Umbilical cord (tissue), 2 donors: Measurements from ENCODE around the gene TGFBRAP1. TPM values are rescaled to one million over a fixed set of nuclear protein-coding genes. Genes with fewer than 3 reads are reported as not detected.

Source experiments
- DNase-seq: peaks from one replicate; pipeline ENCODE4 v3.0.0-alpha.2; 2015; ENCODE audit warnings: low spot score
- total RNA-seq: library from RNA; depleted of rRNA; stranded (reverse); fragments of >200 nt; gene quantifications from one replicate; pipeline ENCODE4 v1.2.3, GENCODE V29; 2014; ENCODE audit warnings: low replicate concordance; ENCODE audit not compliant: insufficient read depth

Gene TGFBRAP1
- total RNA-seq, 1 donor from 2014 or later = 20.5 TPM

DNA sequence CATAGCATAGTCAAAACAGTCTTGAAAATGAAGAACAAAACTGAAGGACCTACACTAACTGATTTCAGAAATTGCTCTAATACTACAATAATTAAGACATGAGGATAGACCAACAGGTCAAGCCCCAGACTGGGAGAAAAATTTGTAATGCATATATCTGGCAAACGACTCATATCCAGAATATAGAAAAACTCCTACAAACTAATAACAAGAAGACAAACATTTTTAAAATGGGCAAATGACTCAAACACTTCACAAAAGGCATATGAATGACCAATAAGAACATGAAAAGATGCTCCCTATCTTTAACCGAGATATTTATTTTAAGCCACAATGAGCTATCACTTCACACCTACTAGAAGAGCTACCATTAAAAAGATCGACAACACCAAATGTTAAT is 14.2 kb downstream of the TGFBRAP1 start:
- DNase-seq = no peak

DNA sequence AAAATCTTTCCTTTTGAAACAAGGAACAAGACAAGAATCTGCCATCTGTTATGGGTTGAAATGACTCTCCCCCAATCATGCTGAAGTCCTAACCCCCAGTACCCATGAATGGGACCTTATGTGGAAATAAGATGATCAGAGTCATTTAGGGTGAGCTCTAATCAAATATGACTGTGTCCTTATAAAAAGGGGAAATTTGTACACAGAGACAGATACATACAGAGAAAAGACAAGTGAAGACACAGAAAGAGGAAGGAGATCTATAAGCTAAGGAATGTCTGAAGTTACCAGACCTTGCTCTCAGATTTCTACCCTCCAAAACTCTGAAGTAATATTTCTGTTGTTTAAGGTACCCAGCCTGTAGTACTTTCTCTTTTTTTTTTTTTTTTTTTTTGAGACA is 15.7 kb downstream of the TGFBRAP1 start:
- no peak for DNase-seq

DNA sequence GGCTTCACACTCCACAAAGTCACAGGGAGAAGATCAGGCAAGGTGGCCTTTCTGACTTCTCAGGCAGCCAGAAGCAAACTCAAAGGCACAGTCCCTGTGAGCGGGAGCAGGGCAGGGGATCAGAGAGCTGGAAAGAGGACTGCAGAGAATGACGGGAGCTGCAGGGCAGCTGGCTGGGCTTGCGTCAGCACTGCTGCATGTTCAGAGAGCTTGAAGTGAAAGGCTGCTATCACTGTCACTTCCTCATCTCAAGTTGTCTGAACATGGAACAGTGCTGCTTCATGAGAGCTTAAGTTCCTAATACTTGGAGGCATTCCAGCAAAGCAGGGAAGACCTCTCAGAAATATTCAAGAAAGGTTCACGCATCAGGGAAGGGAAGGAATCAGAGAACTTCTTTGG is 20.4 kb downstream of the TGFBRAP1 start:
- DNase-seq = peak; percentile 93

DNA sequence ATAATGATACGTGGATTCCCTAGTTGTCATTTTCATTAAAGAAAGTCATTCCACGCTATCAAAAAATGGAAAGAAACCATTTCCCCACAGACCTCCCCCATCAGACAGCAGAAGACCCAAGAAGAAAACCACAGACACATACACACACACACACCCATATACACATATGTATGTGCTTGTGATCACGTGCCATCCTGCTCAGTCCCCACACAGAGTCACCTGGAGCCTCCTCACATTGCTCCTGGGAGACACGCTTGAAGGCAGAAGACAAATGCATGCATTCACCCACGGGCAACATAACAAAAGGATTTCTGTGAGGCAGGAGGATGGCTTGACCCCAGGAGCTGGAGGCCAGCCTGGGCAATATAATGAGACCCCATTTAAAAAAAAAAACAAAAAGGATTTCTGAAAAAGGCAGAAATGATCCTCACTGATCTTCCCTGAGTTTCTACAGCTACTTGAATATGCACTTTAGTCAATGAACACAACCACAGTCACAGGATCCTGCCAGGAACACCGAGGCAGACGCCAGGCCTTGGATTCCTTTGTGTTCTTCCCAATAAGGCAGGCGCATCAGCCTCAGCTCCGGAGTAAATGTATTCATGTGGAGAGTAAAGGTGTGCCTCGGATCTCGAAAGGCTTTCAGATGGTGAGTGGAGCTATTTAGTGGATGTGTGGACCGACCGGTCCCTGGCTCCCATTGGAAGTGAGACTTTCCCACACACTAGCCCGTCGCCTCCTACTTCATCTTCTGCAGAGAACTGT is 21.0 kb downstream of the TGFBRAP1 start:
- DNase-seq = no peak

DNA sequence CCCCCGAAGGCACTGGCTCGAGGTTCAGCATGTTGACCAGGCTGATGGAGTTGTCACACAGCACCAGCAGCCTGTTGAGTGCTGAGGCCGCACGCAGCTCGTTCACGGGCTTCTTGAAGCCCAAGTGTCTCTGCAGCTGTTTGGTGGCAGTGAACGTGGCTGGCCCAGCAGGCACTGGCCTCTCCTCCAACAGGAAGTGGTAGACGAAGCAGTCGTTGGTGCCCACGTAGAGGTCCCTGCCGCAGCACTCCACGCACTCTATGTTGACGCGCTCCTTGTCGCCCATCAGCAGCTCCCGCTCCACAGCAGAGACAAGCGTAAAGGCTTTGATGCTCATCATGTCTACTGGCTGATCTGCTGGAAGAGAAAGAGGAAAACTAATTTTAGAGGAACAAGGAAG is 21.6 kb downstream of the TGFBRAP1 start:
- no peak for DNase-seq

DNA sequence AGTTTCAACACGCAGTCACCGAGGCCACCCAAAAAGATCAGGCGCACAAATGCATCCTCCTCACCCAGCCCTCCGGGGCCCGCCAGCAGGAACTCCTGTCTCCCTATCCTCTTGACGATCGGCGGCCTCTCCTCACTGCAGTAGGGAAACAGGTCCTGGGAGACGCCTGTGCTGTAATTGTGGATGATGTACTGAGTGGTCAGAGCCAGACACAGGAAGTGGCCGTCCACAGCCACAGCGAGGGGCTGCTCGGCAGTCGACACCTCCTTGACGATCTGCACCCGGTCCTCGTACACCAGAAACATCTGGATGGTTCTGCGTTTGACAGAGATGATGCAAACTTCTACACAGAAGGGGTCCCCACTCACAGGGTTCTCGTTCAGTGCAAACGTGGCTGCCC is 22.0 kb downstream of the TGFBRAP1 start:
- no peak for DNase-seq

DNA sequence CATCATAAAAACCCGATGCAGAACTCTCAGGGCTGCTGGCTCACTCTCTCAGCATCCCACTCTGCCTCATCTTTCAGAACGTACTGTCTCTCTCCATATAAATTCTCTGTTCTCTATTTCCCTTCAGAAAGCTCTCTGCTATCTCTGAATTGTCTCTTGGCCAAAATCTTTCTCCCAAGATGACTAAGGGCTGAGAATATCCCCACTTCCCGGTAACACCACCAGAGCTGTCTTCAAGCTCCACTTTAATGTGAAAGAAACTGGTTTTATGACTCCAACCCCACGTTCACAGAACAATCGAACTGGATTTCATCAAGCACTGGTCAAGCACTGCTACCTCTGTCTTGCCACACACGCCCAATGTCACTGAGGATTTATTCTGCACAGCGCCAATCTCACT is 22.4 kb downstream of the TGFBRAP1 start:
- DNase-seq = peak; percentile 21

DNA sequence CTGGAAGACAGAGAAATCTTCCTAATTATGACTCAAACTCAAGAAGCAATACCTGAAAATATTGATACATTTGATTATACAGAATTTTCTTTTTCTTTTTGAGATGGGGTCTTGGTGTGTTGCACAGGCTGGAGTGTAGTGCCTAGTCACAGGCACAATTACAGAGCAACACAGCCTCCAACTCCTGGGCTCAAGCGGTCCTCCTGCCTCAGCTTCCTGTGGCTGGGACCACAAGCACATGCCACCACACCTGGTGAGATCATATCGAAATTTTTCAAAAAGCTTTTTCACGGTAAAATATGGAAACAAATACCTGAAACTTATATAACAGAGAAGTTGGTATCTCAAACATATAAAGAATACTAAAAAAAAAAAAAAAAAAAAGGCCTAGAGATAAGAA is 27.9 kb downstream of the TGFBRAP1 start:
- no peak for DNase-seq

DNA sequence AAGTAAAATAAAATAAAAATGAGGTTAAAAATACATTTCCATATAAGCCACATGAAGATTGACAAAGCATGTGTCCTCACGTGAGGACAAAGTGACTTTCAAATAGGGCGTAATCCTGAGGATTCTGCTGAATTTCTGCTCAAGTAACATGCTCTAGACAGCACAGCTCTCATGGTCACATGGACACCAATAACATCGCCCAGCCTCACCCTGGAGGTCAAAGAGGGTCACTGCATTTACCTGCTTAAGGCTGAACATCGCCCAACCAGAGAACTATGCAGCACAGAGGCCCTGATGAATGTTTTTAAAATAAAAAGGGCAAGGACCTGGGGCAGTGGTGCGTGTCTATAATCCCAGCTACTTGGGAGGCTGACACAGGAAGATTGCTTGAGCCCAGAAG is 30.2 kb downstream of the TGFBRAP1 start:
- no peak for DNase-seq

DNA sequence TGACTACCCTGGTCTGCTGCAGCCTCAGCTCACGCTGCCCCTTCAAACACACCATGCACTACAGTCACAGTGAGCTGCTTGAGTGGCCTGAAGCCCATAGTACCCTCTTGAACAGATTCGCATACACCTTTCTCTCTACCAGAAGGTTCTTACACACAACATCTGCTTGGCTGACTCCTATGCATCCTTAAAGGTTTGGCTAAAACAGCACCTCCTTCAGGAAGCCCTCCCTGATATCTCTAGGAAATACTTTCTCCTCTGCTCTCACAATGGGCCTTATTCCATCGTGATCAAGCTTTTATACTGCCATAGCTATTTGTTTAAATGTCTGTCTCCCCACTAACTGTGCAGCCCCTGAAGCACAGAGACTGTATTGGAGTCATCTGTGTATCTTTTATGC is 31.5 kb downstream of the TGFBRAP1 start:
- DNase-seq = no peak

DNA sequence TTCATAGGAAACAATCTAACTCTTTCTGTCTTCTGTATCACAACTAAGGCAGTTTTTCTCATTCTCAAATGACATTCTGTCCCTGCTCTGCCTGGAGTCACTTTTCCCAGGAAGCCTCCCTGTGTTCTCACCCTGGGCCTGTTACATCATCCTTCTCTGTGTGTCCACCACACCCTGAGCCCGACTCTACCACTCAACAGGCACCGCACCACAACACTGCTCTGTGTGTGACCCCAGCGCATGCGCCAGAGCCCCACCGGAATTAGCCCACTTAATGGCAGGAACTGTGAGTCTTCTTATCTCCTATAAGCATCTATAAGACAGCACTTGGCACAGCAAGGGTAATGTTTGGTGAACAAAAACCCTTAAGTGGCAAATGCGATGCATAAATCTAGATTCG is 32.3 kb downstream of the TGFBRAP1 start:
- no peak for DNase-seq

DNA sequence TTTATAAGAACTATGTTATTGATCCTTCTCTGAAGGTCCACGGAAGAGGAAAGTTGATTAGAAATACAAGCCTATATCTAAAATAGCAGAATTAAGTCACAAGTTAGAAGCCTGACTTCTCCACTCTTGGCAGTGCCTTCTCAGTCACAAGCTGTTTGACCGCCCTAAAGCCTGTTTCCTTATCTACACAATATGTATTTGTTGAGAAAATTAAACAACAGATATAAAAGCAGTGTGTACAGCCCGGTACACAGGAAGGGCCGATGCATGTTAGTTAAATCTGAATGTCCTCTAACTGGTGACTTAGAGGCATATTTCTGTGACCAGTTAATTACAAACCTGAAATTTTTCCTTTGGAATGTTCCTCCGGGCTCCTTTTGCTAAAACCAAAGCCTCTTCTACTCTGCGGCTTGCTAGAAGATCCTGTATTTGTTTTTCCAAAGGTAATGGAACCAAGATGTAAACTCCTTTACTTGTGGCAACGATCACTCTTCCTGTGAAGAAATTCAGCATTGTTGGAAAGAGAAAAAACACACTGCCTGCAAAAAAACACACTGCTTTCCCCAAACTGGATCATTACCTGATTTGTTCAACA is 33.4 kb downstream of the TGFBRAP1 start:
- DNase-seq = no peak

DNA sequence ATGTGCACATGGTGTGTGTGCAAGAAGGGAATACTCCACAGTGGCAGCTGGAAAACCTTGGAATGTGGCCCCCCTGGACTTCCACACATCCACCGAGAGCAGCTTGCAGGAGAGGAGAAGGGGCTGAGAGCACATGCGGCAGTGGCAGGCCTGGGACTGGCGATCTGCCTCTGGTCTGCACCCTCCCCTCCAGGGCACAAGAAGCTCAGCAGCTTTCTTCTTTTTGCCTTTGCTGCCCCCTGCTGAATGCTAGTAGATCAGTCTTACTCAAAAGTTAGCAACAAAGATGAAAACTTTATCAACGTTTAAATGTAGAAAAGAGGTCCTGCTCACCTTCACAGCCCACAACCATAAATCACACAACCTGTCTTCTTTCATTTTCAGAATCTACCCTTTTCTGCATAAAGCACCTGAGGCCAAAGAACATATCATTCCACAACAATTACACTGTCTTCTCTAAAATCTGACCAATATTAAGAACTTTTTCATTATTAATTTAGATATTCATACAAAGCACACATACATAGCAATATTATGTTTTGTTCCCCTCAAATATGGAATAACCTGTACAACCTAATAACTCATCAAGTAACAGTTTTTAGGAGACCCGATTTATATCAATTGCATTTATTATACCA is 34.6 kb downstream of the TGFBRAP1 start:
- peak; percentile 87 for DNase-seq

DNA sequence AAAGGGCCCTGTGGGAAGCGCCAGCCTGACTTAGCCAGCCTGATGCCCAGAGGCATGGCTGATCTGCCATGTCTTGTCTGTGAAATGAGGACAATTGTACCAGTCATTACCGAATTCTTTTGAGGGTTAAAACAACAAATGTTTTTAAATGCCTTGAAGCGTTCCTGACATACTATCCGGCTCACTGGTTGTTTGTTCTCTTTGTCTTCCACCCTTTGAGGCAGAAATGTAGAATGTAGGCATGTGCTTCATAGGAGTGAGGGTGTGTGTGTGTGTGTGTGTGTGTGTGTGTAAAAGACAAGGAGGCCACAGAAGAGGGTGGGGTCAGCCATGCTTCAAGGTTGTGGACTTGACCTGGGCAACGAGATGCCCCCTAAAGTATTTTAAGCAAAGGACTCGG is 35.5 kb downstream of the TGFBRAP1 start:
- peak; percentile 3 for DNase-seq

DNA sequence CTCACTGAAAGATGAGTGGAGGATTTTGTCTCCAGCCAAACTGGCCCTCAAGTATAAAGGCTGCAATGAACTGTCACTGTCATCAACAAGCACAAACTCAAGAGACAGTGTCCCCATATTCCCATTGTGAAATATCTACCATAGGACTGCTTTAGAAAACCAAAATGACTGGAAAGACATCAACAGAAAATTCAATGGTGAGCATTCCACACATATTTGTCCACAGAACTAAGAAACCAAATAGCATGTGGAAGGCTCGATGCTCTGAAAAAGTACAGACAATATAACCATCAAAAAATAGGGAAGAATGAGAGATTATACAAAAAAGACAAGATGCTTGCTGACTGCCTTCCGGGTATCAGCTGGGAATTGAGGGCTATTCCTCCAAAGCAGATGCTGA is 37.6 kb downstream of the TGFBRAP1 start:
- DNase-seq = no peak

DNA sequence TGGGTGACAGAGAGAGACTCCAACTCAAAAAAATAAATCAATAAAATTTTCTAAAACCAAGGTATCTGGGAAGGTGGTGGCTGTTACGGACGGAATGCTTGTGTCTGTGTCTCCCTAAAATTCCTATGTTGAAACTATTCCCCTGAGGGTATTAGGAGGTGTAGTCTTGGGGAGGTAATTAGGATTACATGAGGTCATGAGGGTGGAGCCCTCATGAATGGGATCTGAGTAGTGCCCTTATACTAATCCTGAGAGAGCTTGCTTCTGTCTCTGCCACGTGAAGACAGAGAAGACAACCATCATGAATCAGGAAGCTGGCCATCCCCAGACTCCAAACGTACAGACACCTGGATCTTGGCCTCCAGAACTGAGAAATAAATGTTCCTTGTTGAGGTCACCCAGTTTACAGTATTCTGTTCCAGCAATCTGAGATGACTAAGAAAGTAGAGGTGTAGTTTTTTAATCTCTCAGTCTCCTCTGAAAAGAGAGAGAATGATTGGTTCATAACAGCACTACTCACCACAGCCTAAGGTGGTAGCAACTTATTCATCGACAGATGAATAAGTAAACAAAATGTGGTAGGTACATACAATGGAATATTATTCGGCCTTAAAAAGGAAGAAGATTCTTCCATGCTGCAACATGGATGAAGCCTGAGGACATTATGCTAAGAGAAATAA is 38.4 kb downstream of the TGFBRAP1 start:
- DNase-seq = no peak

DNA sequence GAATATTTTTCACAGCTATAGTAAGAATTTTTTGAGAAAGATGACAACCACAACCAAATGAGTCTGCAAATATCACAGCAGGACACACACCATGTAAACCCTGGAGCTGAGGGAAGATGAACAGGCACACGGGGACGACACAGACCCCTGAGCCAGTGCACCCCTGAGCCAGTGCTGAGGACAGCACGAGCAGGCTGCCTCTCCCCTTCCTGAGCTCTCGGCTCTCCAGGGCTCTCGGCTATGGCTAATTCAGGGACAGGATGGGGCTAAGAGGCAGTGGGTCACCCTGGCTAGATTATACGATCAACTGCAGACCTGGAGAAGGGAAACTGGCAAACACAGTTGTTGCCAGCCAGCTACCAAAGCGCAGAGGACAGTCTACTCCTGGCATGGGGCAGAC is 41.4 kb downstream of the TGFBRAP1 start:
- no peak for DNase-seq

DNA sequence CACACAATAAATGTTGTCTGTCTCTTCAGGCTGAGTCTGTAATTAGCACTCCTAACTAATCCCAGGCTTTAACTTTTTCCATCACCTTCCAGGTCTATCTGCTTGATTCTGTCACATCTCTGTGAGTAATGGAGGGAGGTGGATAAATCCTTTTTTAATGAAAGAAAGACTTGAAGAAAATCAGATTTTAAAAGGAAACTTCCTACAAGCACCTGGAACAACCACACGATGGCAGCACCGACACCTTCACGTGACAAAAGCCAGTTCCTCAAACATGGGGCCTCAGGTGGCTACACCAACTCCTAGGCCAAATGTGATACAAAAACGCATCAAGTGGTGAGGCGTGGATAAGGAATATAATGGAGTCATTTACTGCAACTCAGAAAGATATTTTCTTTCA is 41.8 kb downstream of the TGFBRAP1 start:
- no peak for DNase-seq

DNA sequence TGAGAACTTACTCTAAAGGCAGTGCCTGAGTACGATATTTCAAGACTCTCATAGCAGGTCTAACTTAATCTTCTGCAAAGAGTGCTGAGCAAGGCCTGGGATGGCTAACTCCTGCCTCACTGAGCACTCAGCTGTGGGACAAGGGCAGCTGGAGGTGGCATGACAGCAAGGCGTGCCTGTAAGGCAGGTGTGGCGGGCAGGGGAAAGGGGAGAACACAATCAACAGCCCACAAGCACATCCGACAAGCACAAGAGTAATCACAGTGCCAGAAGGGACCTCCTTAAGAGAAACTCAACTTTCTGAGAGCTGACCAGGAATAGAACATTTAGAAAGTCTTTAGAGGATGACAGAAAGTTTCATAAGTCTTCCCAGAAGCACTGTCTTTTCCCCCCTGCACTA is 46.0 kb downstream of the TGFBRAP1 start:
- no peak for DNase-seq

DNA sequence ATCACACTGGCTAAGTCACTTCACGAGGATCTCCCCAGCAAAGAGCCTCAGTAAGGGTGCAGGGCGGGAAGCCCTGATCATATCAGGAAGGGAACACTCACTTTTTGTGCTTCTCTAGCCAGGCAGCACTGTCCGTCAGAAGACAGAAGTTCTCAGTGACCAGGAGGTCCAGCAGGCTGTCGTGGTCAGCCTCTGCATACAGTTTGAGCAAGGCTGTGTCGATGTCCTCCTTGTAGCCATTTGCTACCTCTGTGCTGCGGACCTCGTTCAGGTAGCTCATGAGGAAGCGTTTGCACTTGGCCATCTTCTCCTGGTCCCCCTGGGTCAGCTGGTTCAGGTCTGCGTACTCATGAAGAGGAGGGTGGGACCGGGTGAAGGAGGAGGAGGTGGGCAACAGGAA is 49.3 kb downstream of the TGFBRAP1 start:
- DNase-seq = no peak

DNA sequence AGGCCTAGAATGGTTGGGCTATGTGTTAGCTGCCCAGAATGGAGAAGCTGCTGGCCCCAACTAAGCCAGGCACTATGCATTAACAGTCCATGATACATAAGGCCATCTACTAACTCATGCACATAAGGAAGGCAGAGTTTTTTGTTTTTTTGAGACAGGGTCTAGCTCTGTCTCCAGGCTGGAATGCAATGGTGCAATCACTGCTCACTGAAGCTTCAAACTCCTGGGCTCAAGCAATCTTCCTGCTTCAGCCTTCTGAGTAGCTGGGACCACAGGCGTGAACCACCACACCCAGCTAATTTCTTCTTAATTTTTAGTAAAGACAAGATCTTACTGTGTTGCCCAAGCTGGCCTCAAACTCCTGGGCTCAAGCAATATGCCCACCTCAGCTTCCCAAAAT is 50.4 kb downstream of the TGFBRAP1 start:
- DNase-seq = no peak

DNA sequence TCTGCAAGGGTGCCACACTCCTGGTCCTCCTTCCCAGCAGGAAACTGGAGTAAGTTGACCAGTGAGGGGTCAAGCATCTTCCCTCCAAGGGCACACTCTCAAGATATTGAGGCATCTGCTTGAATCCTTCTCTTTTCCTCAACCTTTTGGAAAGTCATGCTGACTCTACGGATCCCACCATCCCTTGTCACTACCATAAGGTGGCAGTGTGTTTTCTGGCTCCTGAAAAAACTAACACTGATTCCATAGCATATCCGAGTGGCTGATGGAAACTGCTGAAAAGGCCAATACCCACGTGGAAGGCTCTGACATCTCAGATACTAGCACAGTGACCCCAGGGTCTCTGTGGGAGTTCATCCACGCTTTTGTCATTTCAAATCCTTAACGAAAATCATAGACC is 50.9 kb downstream of the TGFBRAP1 start:
- no peak for DNase-seq

DNA sequence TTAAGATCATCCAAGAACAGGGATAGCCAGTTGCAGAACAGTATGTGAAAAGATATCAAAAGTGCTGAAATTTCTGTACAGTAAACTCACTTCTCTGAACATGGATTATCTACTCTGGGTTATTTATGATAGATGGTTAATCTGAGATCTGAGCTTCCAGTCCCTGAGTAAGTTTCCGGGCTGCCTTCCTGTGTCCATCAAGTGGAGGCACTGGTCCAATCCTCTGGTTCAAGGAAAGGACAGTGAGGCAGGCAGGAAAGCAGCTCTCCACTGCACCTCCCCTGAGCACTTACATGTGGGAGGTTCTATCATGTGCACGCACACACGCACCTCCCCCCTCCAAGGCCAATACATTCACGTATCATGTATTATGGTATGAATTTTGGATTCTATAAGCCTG is 55.5 kb downstream of the TGFBRAP1 start:
- peak; percentile 74 for DNase-seq
